ENCODE measurements around the gene PALLD. TPM values are rescaled to one million over a fixed set of nuclear protein-coding genes. Genes with fewer than 3 reads are reported as not detected.

PALLD gene
- total and polyA plus RNA-seq, 2 of the 8 experiments (the other 6 are each of a cell fraction or from before 2014, with no cell fraction given) = 10.5 to 25.0 TPM

GRCh38 chr4:168773388-168774195 is 276.7 kb downstream of the PALLD start (continued):
- TF ChIP-seq CTCF (IDR thresholded peaks at IDR 0.05; ENCODE audit: control extremely low read depth in 1 of 3, insufficient read depth in 1 of 3, low read depth in 1 of 3, low read length in 3 of 3) (no peak), SAP30 (IDR thresholded peaks at IDR 0.05; ENCODE audit: insufficient read depth, insufficient replicate concordance, low read length) (no peak), CTBP2 (IDR thresholded peaks at IDR 0.05; ENCODE audit: borderline replicate concordance, insufficient read depth, insufficient read length, low read length) (no peak), NRF1 (IDR thresholded peaks at IDR 0.05; ENCODE audit: low read depth, low read length) (no peak), NANOG (IDR thresholded peaks at IDR 0.05; ENCODE audit: insufficient read depth, low read depth, low read length, poor library complexity, severe bottlenecking) (no peak), YY1 (IDR thresholded peaks at IDR 0.05; ENCODE audit: low read depth, low read length) (no peak), SRF (IDR thresholded peaks at IDR 0.05; ENCODE audit: low read depth, low read length) (no peak), ZNF274 (IDR thresholded peaks at IDR 0.05; ENCODE audit: borderline replicate concordance, extremely low read depth, low read length) (no peak)

Data from H1 (cell line).